Peyer's patch (tissue), 4 donors: ENCODE results near the gene DDX11.
"Not testable (repeated sequence)": the region's sequence is repeated elsewhere in the genome, so short reads cannot be mapped to it uniquely, and the experiment has no call there.

Experiments used
- CTCF ChIP-seq, 6 experiments: fragments of 450-650 bp in 4 of 6; fragments of 200-600 bp in 2 of 6; sonication (generic) in 1 of 6; IDR thresholded peaks; one replicate each; pipeline ENCODE4 v1.5.1; 2017 to 2019; ENCODE audit warnings: antibody characterized with exemption in 6 of 6, mild to moderate bottlenecking in 3 of 6, moderate library complexity in 1 of 6
- POLR2A ChIP-seq, 2 donors: fragments of 450-650 bp; IDR thresholded peaks; one replicate each; pipeline ENCODE4 v1.5.1; 2017; ENCODE audit warnings: antibody characterized with exemption in 2 of 2, mild to moderate bottlenecking in 2 of 2, moderate library complexity in 2 of 2

- not testable (repeated sequence) for TF ChIP-seq CTCF, POLR2A (IDR thresholded peaks at IDR 0.05)
Observed at GRCh38 chr12:31067656-31068055, 6.0 kb upstream of the DDX11 start.
